SK-N-SH (cell line): ENCODE data around the gene KIAA1549.

Experiments
- TAF1 ChIP-seq: IDR thresholded peaks from 2 replicates; pipeline ENCODE4 v1.6.1; 2012; ENCODE audit warnings: low read depth, mild to moderate bottlenecking, low read length, moderate library complexity, borderline replicate concordance
- TF ChIP-seq, protein P1 (sequence below): fragments of 200-600 bp; sonication (generic); IDR thresholded peaks from 2 replicates; pipeline ENCODE4 v1.6.1; 2017; ENCODE audit warnings: antibody characterized with exemption, mild to moderate bottlenecking, moderate library complexity
- TF ChIP-seq, protein P2 (sequence below): IDR thresholded peaks from 2 replicates; pipeline ENCODE4 v1.4.0; 2012; ENCODE audit warnings: low read depth

DNA sequence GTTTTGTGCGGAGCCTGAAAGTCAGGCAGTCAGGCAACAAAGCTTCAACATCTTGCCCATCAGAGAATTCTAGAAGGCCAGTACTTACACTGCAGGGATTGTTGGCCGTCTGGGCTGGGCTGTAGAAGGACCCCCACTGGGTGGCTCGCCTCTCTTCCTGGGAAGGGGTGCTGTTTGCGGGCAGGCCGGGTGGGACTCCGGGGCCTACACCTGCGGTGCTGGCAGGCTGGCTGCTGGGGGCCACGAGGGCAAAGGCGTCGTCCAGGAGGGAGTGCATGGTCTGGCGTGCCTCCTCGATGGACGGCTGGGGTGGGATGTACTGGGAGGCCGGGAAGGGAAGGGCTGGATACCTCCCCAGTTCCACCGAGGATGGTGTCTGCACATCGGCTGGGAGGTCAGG lies 120.1 kb downstream of the KIAA1549 start:
- TF ChIP-seq, protein P1, sequence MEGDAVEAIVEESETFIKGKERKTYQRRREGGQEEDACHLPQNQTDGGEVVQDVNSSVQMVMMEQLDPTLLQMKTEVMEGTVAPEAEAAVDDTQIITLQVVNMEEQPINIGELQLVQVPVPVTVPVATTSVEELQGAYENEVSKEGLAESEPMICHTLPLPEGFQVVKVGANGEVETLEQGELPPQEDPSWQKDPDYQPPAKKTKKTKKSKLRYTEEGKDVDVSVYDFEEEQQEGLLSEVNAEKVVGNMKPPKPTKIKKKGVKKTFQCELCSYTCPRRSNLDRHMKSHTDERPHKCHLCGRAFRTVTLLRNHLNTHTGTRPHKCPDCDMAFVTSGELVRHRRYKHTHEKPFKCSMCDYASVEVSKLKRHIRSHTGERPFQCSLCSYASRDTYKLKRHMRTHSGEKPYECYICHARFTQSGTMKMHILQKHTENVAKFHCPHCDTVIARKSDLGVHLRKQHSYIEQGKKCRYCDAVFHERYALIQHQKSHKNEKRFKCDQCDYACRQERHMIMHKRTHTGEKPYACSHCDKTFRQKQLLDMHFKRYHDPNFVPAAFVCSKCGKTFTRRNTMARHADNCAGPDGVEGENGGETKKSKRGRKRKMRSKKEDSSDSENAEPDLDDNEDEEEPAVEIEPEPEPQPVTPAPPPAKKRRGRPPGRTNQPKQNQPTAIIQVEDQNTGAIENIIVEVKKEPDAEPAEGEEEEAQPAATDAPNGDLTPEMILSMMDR = no peak
- no peak for TF ChIP-seq TAF1
- TF ChIP-seq, protein P2, sequence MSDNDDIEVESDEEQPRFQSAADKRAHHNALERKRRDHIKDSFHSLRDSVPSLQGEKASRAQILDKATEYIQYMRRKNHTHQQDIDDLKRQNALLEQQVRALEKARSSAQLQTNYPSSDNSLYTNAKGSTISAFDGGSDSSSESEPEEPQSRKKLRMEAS = no peak
